ENCODE data around the gene PPDPF. TPM values are rescaled to one million over a fixed set of nuclear protein-coding genes. Genes with fewer than 3 reads are reported as not detected.

The PPDPF gene
- total RNA-seq, 1 donor from 2014 or later = 275 TPM

Other genes starting within 250 kb of the PPDPF start
- gene ARFGAP1, start 248.0 kb upstream of the PPDPF start, total RNA-seq = 83.8 and 96.3 TPM in 2 replicates
- 0.05 and 0.21 TPM in 2 replicates for gene COL20A1, start 227.6 kb upstream of the PPDPF start, total RNA-seq
- gene CHRNA4, start 159.4 kb upstream of the PPDPF start, total RNA-seq = not detected in 2 replicates
- gene KCNQ2, start 48.1 kb upstream of the PPDPF start, total RNA-seq = not detected in 2 replicates
- gene EEF1A2, start 21.7 kb upstream of the PPDPF start, total RNA-seq = 456 and 555 TPM in 2 replicates
- gene PTK6, start 16.6 kb downstream of the PPDPF start, total RNA-seq = 2.1 and 5.2 TPM in 2 replicates
- gene SRMS, start 27.0 kb downstream of the PPDPF start, total RNA-seq = not detected in 2 replicates
- gene FNDC11, start 33.4 kb downstream of the PPDPF start, total RNA-seq = 0.75 TPM in 1 of 2 replicates, not detected in the other
- gene HELZ2, start 53.5 kb downstream of the PPDPF start, total RNA-seq = 15.5 and 17.9 TPM in 2 replicates
- gene GMEB2, start 106.3 kb downstream of the PPDPF start, total RNA-seq = 12.4 and 14.3 TPM in 2 replicates
- 13.8 and 14.7 TPM in 2 replicates for gene STMN3, start 132.7 kb downstream of the PPDPF start, total RNA-seq
- 12.2 and 16.6 TPM in 2 replicates for gene RTEL1, start 137.5 kb downstream of the PPDPF start, total RNA-seq
- gene TNFRSF6B, start 175.9 kb downstream of the PPDPF start, total RNA-seq = 4.9 and 5.2 TPM in 2 replicates
- gene ARFRP1, start 187.2 kb downstream of the PPDPF start, total RNA-seq = 47.1 and 63.1 TPM in 2 replicates
- 21.4 and 33.2 TPM in 2 replicates for gene ZGPAT, start 187.3 kb downstream of the PPDPF start, total RNA-seq
- gene LIME1, start 215.9 kb downstream of the PPDPF start, total RNA-seq = 9.4 and 13.6 TPM in 2 replicates
- gene SLC2A4RG, start 219.0 kb downstream of the PPDPF start, total RNA-seq = 96.8 and 104 TPM in 2 replicates